Measurements from ENCODE around the gene SCRN1.
A peak's percentile ranks its signal among the peaks of the same experiment; 100 is the strongest.
"Not testable (repeated sequence)": the region's sequence is repeated elsewhere in the genome, so short reads cannot be mapped to it uniquely, and the experiment has no call there.

SCRN1 gene

GRCh38 chr7:29968683-29969395 is 20.8 kb downstream of the SCRN1 start:
- peak; percentile 28 for DNase-seq (ENCODE audit: low spot score)

- no peak for DNase-seq (ENCODE audit: low spot score)
Measured at GRCh38 chr7:29965030-29965429, 24.6 kb downstream of the SCRN1 start.

GRCh38 chr7:29962035-29962434 is 27.6 kb downstream of the SCRN1 start:
- DNase-seq (ENCODE audit: low spot score), result no peak

- DNase-seq (ENCODE audit: low spot score), result not testable (repeated sequence)
Measured at GRCh38 chr7:29961611-29962010, 28.0 kb downstream of the SCRN1 start.

- DNase-seq (ENCODE audit: low spot score), result no peak
Measured at GRCh38 chr7:29958667-29959358, 30.8 kb downstream of the SCRN1 start.

GRCh38 chr7:29957521-29958310 is 31.9 kb downstream of the SCRN1 start:
- no peak for DNase-seq (ENCODE audit: low spot score)

- no peak for DNase-seq (ENCODE audit: low spot score)
Measured at GRCh38 chr7:29956487-29956836, 33.1 kb downstream of the SCRN1 start.

- DNase-seq (ENCODE audit: low spot score), result no peak
Measured at GRCh38 chr7:29955799-29956486, 33.7 kb downstream of the SCRN1 start.

GRCh38 chr7:29955075-29955792 is 34.4 kb downstream of the SCRN1 start:
- no peak for DNase-seq (ENCODE audit: low spot score)

- no peak for DNase-seq (ENCODE audit: low spot score)
Measured at GRCh38 chr7:29953726-29954347, 35.8 kb downstream of the SCRN1 start.

GRCh38 chr7:29951206-29951605 is 38.4 kb downstream of the SCRN1 start:
- no peak for DNase-seq (ENCODE audit: low spot score)

- DNase-seq (ENCODE audit: low spot score), result no peak
Measured at GRCh38 chr7:29950480-29950879, 39.1 kb downstream of the SCRN1 start.

- DNase-seq (ENCODE audit: low spot score), result no peak
Measured at GRCh38 chr7:29948587-29948986, 41.0 kb downstream of the SCRN1 start.

- peak; percentile 7 for DNase-seq (ENCODE audit: low spot score)
Measured at GRCh38 chr7:29946428-29947186, 43.0 kb downstream of the SCRN1 start.

GRCh38 chr7:29945259-29945809 is 44.3 kb downstream of the SCRN1 start:
- DNase-seq (ENCODE audit: low spot score), result no peak

GRCh38 chr7:29940199-29940598 is 49.4 kb downstream of the SCRN1 start:
- DNase-seq (ENCODE audit: low spot score), result no peak

- DNase-seq (ENCODE audit: low spot score), result no peak
Measured at GRCh38 chr7:29937132-29937531, 52.5 kb downstream of the SCRN1 start.

- DNase-seq (ENCODE audit: low spot score), result no peak
Measured at GRCh38 chr7:29935111-29935510, 54.5 kb downstream of the SCRN1 start.

- DNase-seq (ENCODE audit: low spot score), result no peak
Measured at GRCh38 chr7:29929018-29929807, 60.4 kb downstream of the SCRN1 start.
